COLO668 (cell line): Measurements from ENCODE around the gene ZNF804A.

Source experiments
- DNase-seq: peaks from one replicate; lab custom pipeline; 2025; ENCODE audit not compliant: unreplicated experiment; lab: John Stamatoyannopoulos, UW

The ZNF804A gene

DNA sequence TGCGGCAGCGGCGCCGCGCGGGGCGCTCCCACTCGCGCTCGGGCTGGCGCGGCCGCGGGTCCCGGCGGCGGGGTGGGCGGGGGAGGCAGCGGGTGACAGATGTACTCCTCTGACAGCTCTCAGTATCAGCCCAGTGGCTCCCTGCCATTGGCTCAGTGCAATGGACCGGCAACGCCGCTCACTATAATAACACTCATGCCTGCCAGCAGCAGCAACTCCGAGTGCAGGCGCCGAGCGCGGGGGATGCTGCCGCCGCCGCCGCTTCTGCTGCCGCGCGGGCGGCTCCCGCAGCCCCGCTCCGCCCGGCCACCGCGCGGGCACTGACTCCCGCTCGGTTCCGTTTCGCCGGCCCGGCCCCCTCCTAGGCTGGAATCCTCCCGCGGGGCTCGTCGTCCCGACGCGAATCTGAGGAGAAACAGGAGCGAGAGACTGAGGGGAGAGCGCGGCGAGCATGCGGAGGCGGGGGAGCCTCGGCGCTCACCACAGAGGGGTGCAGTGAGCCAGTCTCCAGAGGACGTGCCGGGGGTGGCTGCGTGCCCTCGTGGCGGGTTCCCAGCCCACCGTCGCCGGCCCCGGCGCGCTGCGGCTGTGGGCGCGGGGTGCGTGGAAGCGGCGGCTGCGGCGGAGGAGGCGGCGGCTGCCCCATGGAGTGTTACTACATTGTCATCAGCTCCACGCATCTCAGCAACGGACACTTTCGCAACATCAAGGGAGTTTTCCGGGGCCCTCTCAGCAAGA is at the start of gene ZNF804A:
Gene ZNF804A (plus strand): TSS at position 214 of the 738 bp plus-strand sequence. CDS start 431 bp downstream, at position 645.
- DNase-seq, result peak; percentile 75

DNA sequence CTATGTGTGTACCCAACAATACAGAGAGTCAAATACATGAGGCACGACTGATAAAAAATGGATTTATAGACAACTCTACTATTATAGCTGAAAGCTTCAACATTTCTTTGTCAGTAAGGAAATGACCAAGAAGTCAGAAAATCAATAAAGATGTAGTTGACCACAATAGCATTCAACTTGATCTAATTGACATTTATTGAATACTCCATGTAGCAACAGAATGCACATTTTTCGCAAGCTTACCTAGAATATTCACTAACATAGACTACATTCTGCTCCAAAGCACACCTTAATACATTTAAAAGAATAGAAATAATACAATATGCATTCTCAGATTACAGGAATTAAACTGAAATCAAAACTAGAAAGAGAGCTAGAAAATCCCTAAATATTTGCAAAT is 49.2 kb upstream of the ZNF804A start:
- no peak for DNase-seq

DNA sequence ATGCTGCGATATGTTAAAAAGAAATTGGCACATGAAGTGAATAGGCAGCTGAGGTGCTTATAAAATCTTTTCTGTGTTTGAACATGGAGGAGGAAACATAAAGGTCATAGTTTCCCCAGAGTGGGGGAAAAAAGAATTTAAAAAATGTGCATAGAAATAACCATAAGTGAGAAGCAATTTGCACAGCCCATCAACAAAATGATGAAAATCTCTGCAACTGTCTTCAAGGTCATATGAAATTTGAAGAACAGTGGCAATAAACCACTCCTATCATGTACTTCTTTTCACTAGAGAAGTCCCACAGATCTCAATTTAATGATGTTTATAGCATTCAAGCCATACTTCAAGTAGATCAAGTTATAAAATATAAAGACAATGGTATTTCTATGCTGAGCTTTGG is 46.7 kb upstream of the ZNF804A start:
- no peak for DNase-seq

DNA sequence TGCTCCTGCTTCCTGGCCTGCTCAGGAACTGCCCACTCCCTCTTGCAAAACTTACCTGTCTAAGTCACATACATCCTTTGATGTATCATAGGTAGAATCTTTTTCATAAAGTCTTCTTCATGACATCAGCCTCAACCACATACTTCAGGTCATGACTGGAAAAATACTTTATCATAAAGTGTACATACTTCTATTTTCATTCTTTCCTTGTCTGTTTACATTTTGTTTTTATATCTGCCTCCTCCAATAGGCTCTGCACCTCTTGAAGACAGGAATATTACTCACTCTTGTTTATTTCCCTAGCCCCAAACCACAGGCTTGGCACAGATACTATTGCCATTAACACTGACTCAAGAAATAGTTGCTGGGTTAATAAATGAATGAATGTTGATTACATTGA is 43.6 kb upstream of the ZNF804A start:
- no peak for DNase-seq

DNA sequence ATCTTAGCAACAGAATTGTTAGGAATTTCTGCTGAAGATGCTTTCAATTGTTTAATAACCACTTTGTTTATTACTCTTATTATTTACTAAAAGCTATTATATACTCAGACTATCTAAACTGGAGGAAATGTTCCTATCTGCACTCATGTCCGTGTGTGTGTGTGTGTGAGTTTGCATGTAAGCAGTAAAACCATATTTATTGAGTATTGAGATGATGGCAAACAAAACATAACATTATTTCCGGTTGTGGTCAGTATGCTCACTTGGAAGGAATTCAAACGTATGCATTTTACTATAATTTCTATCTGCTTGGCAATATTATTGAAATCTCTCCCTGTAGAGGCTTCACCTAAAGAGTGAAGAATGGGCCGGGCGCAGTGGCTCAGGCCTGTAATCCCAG is 43.0 kb upstream of the ZNF804A start:
- DNase-seq, result no peak

DNA sequence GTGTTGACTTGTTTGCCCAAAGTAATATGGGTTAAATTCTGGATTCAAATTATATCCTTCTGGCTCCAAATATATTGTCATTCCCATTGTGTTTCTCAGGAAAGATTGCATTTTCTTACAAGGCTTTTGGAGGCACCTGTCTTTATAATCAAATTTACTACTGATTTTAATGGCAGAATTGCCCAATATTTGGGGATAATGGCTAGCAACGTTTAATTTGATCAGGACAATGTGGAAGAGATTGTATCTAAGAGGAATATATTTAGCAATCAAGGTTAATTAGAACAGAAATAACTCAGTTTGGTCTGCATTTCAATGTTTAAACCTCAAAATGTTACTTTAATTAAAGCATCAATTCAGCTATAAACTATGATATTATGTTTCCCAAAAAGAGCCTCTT is 41.7 kb upstream of the ZNF804A start:
- DNase-seq, result no peak

GRCh38 chr2:184558713-184559464 is 39.4 kb upstream of the ZNF804A start:
- no peak for DNase-seq

DNA sequence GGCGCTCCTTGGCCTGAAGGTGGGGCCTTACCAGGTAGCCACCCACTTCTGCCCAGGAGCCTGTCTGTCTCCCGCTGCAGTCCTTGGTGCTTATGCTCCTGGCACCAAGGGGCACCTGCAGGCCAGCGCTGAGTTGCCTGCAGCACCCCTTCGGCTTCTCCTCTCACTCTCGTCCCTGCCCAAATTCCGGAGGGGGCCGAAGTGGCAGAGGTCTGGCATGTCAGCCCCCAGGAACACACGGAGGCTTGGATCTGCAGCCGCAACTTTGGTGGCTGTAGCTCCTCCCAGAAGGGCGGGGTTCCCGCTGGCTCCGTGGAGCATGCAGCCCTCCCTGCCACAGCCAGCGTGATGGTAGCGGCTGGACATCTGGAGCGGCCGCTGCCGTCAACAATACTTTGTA is 37.7 kb upstream of the ZNF804A start:
- no peak for DNase-seq

DNA sequence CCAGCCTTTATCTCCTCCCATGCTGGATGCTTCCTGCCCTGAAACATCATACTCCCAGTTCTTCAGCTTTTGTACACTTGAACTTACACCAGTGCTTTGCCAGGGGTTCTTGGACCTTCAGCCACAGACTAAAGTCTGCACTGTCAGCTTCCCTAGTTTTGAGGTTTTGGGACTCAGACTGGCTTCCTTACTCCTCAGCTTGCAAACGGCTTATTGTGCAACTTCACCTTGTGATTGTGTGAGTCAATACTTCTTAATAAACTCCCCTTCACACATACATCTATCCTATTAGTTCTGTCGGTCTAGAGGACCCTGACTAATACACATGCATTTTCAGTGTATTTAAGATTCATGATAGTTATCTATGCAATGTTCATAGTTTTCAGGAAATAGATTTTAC is 35.8 kb upstream of the ZNF804A start:
- DNase-seq, result no peak

GRCh38 chr2:184564092-184564491 is 34.2 kb upstream of the ZNF804A start:
- DNase-seq, result no peak

- no peak for DNase-seq
Observed at GRCh38 chr2:184566716-184567115, 31.6 kb upstream of the ZNF804A start.

GRCh38 chr2:184577056-184577455 is 21.3 kb upstream of the ZNF804A start:
- DNase-seq, result no peak

- DNase-seq, result no peak
Observed at GRCh38 chr2:184577743-184578142, 20.6 kb upstream of the ZNF804A start.

GRCh38 chr2:184579226-184579625 is 19.1 kb upstream of the ZNF804A start:
- no peak for DNase-seq

DNA sequence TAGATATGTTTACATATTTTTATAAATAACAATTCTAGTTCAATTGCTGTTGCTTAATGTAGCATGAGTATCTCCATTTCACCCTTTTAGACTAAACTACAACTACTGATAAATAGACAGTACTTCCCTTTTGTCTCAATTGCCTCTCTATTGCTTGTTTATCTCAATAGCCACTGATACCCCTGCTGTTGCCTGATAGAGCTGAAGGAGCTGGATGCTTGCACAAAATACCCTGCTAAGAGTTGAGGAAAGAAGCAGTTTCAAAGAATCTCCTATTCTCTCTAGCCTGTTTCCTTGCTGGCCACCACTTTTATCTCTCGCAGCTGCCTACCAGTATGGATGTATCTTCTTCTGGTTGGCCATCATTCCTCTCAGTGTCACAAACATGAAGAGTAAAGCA is 16.9 kb upstream of the ZNF804A start:
- DNase-seq, result no peak

GRCh38 chr2:184589261-184589660 is 9.1 kb upstream of the ZNF804A start:
- no peak for DNase-seq

DNA sequence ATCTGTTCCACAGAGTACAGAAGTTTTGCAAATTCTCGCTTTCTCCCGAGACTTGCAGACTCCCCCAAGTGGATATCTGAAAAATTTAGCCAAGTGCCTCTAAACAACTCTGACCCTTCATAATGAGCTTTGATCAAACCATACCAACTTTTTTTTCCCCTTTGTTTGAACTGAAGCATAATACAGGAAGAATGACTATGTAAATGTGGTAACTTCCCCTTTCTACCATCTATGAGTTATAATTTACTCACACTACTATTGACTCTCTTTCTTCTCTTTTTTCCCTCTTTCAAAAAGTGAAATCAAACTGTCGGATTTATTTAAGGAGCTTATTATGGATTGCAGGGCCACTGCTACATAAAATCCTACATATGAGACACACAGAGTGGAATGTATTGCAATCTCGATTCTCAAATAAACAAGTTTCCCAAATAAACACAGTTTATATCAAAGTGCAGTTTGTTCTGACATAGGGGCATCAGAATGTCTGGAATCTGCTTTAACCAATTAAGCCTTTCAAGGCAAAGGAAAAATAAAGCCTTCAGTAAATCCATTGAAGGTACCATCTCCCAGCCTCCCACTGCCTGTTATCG is 1.4 kb upstream of the ZNF804A start:
- DNase-seq, result no peak

DNA sequence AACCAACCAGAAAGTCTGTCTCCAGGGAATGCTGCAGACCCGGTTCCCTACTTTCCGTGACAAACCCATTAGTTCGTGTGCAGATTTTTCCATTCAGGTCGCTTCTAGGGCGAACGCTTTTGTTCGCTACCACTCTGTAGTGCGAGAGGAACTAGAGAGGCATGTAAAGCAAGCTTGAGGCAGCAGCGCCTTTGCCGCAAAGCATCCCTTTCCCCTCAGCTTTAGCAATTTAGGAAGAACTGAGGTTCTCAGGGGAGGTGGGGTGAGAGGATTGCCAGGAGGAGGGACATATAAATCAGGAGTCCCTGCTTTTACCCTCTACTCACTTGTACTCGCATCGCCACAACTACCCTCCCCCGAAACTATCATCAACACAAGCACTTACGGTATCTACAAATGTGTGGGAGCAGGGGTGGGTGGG is 748 bp upstream of the ZNF804A start:
- no peak for DNase-seq

- no peak for DNase-seq
Observed at GRCh38 chr2:184598002-184598315, 370 bp upstream of the ZNF804A start.

- DNase-seq, result peak; percentile 25
Observed at GRCh38 chr2:184599054-184599871, 934 bp downstream of the ZNF804A start.

DNA sequence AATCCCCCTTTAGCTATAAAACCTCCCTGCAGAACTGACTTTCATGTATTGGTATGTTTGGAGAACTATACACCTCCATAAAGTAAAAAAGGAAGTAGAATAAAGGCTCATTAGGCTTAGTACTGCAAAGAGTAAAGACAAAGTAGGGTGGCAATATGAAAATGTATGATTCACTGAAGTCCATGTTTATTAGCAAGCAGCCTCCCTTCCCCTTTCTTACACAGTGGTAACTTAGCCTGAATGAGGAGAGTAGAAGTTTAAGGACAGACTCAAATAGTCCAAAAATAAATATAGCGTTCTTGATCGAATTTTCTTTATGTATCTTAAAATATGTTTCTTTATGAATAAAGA is 1.5 kb downstream of the ZNF804A start:
- DNase-seq, result no peak

GRCh38 chr2:184602734-184603133 is 4.4 kb downstream of the ZNF804A start:
- DNase-seq, result no peak
